ENCODE data around the gene PCNX2. TPM values are rescaled to one million over a fixed set of nuclear protein-coding genes. Genes with fewer than 3 reads are reported as not detected.

PCNX2 gene
- total RNA-seq, 1 donor from 2014 or later: 2.2 TPM

- DNase-seq (no peak), ATAC-seq (ENCODE audit: poor library complexity) (no peak)
- intact Hi-C loops (cut with DNase I): no loop called here
These were observed 23.7 kb upstream of the PCNX2 start for GRCh38 chr1:233319272-233319671.

DNA sequence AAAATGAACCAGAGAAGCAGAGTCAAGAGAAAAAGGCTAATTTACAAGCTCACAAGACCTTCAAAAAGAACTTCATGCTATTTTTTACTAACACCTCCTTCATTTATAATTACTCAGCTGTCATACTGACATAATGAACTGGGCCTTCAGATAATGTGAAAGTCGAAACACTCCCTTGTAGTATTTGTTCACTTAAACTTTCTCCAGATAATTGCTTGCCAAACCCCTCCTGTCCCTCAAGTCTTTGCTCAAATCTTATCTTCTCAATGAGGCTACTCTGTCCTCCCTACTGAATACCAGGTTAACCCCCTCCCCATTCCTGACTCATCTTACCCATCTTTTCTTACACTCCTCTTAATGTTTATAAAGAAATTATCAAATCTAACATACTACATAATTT is 20.9 kb upstream of the PCNX2 start:
- no peak for DNase-seq

GRCh38 chr1:233315718-233316301 is 20.3 kb upstream of the PCNX2 start:
- ATAC-seq (ENCODE audit: poor library complexity): no peak
- intact Hi-C loops (cut with DNase I): no loop called here

More for the DNA sequence above, 20.9 kb upstream of the PCNX2 start:
- intact Hi-C loops (cut with DNase I): no loop called here
- no peak for ATAC-seq (ENCODE audit: poor library complexity)

DNA sequence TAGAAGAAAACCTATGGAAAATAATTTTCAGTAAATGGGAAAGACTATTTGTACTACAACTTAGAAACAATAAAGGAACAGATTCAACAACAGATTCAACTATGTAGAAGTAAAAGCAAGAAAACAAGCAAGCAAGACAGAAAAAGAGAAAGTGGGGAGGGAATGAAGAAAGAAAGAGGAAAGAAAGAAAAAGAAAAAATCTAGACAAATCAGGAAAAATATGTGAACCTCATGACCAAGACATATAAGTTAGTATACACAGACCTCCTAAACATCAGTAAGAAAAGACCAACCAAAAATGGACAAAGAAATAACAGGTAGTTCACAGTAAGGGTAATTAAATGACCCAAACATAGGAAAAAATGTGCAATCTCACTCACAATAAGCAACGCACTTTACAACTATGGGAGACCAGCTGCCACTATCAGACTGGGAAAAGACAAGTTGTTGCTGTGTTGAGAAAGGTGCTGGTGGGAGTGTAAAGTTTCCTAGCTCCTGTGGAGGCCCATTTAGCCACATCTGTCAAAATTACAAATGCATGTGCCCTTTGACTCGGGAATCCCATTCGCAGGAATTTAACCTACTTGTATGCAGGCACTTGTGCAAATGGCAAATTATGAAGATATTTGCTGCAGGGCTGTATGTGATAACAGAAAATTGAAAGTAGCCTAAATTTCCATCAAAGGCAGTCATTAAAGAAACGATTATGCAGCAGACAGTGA is 18.1 kb upstream of the PCNX2 start:
- intact Hi-C loops (cut with DNase I): no loop called here

More at GRCh38 chr1:233315718-233316301, 20.3 kb upstream of the PCNX2 start:
- no peak for DNase-seq

DNA sequence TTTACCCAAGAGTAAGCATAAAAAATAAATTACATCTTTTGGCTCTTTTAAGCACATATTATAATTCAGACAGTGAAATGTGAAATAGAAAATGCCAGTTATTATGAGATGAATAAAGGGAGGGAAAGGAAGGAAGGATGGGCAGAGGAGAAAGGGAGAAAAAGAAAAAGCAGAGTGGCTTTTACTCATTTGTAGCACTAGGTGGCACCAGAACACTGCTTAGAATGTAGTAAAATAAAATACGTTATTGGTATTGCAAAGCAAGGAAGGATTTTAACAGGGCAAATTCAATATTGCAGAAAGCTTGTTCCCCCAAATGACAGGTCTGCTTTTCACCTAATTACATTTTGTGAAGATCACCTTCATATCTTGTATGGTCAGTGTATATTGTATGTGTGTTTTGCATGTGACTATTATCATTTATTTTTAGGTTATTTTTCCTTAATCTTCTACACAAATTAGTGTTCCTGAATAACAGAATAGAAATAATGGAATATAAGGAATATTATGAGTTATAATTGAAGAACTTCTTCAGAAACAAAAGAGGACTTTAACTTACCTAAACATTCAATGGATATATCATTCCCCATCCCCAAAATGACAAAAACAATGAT is 9.1 kb upstream of the PCNX2 start:
- intact Hi-C loops (cut with DNase I): no loop called here
- ATAC-seq (ENCODE audit: poor library complexity): no peak
- no peak for DNase-seq

More for the DNA sequence above, 18.1 kb upstream of the PCNX2 start:
- no peak for DNase-seq
- no peak for ATAC-seq (ENCODE audit: poor library complexity)

GRCh38 chr1:233300326-233300725 is 4.8 kb upstream of the PCNX2 start:
- ATAC-seq (ENCODE audit: poor library complexity): no peak
- intact Hi-C loops (cut with DNase I): no loop called here
- no peak for DNase-seq

- DNase-seq (no peak), ATAC-seq (ENCODE audit: poor library complexity) (no peak)
- intact Hi-C loops (cut with DNase I): no loop called here
These were observed 3.9 kb upstream of the PCNX2 start for GRCh38 chr1:233299450-233299849.

DNA sequence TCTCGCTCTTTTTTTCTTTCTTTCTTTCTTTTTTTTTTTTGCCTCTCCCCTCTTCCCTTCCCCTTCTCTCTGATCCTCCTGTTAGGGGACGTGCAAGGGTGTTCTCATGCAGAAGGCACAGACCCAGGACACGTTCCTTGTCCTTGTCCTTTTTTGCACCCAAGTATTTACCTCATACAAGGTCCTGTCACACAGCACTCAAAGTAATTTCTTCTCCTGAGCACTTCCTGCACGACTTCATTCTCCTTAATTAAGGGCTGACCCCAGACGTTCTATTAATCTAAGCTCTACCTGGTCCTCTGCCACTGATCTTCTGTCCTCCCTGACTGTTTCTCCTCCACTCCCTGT is 424 bp upstream of the PCNX2 start:
- DNase-seq: no peak
- intact Hi-C loops (cut with DNase I): no loop called here
- ATAC-seq (ENCODE audit: poor library complexity): no peak

DNA sequence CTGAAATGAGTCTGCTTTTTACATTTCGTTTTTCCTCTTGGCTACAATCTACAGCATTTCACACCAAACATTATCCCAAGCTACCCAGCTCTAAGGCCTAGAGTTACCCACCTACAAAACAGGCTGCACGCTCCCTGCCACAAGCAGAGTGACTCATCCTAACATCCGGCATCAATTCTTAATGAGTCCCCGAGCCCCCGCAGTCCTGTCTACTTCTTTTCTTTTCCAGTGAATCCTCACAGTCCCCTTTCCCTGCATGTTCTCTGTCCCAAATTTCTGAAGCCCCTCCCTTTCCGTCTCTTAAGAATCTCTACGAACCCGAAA is 650 bp downstream of the PCNX2 start:
- ATAC-seq (ENCODE audit: poor library complexity) (no peak), DNase-seq (no peak)
- intact Hi-C loops (cut with DNase I): no loop called here

- no peak for ATAC-seq (ENCODE audit: poor library complexity)
- no peak for DNase-seq
- intact Hi-C loops (cut with DNase I): no loop called here
These were observed 1.7 kb downstream of the PCNX2 start for GRCh38 chr1:233293556-233294446.

DNA sequence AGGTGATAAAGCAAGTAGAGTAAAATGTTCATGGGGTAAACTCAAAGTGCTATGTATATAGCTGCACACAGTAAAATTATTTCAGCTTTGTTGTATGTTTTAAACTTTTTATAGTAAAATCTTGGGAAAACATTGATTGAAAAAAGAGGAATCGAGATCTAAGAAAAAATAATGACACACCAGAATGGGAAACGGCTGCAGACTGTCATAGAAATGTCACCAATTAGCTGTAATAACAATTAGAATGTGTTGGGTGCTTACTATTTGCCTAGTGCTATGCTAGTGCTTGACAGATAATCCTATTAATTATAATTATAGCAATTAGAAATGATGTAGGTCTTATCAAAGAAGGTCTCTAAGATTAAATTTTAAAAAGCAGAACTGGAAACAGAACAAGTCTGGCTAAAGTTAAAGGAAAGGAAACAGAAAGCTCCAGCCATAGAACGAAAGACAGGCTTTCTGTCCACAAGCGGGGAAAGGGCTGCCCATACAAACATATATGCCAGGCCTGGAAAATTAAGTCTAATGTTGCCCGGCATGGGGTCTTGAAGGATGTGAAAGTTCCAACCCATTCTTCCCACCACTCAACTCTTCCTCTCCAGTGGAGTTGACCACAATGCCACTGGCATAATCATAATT is 5.0 kb downstream of the PCNX2 start:
- DNase-seq (no peak), ATAC-seq (ENCODE audit: poor library complexity) (no peak)
- intact Hi-C loops (cut with DNase I): no loop called here

DNA sequence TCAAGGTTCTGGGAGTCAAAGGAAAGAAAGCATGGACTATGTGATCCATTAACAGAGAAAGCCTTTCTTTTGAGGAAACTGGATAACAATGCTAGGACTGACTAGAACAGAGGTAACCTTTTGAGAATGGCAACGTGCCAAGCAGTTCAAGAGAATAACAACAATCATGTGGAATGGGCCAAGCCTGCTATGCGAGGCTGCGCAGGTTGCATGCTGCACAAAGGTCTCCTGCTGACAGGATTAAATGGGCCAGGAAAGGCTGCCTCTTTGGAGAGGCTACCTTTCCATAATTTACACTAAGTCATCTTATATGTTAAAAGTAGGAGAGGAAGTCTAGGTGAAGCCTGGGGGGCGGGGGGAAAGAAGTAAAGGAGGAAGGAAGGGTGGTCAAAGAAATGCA is 5.8 kb downstream of the PCNX2 start:
- DNase-seq (no peak), ATAC-seq (ENCODE audit: poor library complexity) (no peak)
- intact Hi-C loops (cut with DNase I): no loop called here

DNA sequence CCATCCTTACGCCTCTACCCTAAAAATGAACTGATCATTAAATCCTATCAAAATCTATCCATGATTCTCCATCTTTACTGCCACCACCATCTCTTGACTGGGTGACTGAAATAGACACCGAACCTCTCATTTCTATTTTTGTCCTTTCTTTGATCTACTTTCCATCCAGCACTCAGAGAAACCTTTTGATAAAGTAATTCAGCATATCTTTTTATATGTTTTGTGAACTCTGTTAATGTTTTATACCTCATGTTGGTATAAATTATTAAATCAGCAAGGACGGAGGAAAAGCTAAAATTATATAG is 13.0 kb downstream of the PCNX2 start:
- ATAC-seq (ENCODE audit: poor library complexity) (no peak), DNase-seq (no peak)
- intact Hi-C loops (cut with DNase I): no loop called here

DNA sequence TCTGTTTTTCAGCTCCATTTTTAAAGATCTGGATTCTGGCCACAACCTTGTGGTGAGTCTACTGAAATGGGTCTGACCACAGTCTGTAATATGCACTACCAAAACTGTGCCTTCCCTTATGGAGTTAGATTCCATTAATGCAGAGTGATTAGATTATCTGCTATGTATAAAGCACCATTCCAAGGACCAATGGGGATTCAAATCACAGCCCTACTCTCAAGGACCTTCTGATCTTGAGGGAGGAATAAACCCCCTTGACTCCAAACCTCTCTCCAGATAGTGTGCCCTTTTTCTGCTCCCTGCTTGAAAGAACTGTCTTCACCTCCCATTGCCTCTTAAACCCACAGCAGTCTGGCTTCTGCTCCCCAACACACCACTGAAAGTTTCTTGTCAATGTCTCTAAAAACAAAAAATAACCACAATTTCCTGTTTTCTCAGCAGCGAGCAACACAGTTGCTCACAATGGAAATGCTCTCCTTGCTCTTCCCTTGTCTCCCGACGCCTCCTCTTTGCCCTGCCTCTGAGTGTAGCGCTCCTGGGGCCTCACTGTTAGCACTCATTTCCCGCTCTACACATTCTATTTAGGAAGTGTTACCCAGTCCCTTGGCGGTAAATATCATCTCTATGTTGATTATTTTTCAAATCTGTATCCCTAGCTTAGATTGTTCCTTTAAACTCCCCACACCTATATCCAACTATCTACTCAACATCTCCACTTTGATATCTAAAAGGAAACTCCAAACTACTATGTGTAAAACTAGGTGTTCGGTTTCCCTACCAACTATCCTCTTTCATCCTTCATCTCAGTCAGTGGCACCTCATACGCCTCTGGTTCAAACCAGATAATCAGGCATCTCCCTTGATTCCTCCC is 13.6 kb downstream of the PCNX2 start:
- no peak for ATAC-seq (ENCODE audit: poor library complexity)
- intact Hi-C loops (cut with DNase I): no loop called here
- no peak for DNase-seq

GRCh38 chr1:233279971-233280370 is 15.6 kb downstream of the PCNX2 start:
- DNase-seq: no peak
- no peak for ATAC-seq (ENCODE audit: poor library complexity)
- intact Hi-C loops (cut with DNase I): no loop called here

GRCh38 chr1:233278631-233279030 is 16.9 kb downstream of the PCNX2 start:
- no peak for ATAC-seq (ENCODE audit: poor library complexity)
- no peak for DNase-seq
- intact Hi-C loops (cut with DNase I): no loop called here

GRCh38 chr1:233277637-233278606 is 17.6 kb downstream of the PCNX2 start:
- intact Hi-C loops (cut with DNase I): no loop called here
- DNase-seq: no peak

More at GRCh38 chr1:233277637-233278606, 17.6 kb downstream of the PCNX2 start:
- ATAC-seq (ENCODE audit: poor library complexity): no peak
